Measurements from ENCODE around the gene UAP1L1.

GRCh38 chr9:137106662-137107250, 29.4 kb downstream of the UAP1L1 start:
- TF ChIP-seq POLR2A (IDR thresholded peaks at IDR 0.05), result no peak
- no peak for TF ChIP-seq CTCF (IDR thresholded peaks at IDR 0.05)
